ENCODE data around the gene DOCK2. TPM values are rescaled to one million over a fixed set of nuclear protein-coding genes. Genes with fewer than 3 reads are reported as not detected.

Gene DOCK2
- total RNA-seq, 1 experiment from 2014 or later = 0.42 TPM

DNA sequence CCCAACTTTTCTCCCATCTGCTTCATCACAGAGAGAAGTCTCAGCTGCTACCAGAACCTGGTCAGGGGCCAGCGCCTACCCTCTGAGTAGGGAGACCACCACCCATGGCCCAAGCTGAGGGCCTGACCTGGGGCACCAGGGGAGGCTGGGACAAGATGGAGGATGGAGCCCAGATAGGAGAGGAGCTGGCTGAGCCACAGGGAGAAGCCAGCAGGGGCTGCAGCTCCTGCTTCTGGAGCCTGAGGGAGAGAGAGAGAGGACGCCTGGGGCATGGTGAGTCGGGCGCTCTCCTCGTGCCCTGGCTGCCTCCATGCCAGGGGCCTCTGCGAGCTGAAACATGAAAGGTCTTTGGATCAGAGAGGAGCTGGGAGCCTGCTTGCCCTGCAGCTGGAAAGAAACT, 467.2 kb downstream of the DOCK2 start:
- H3K36me3 Mint-ChIP-seq (ENCODE audit: insufficient read depth, unreplicated experiment) = no peaks in the 10 kb centered on the region
- CTCF ChIA-PET = interaction anchor here (0.6 to 17.4 kb wide), 3 partner anchors 80 to 175 kb away, joined by 3 to 633 read pairs (median 3); no protein-coding TSS in a partner anchor
- intact Hi-C loops (cut with micrococcal nuclease) = no loop called here

DNA sequence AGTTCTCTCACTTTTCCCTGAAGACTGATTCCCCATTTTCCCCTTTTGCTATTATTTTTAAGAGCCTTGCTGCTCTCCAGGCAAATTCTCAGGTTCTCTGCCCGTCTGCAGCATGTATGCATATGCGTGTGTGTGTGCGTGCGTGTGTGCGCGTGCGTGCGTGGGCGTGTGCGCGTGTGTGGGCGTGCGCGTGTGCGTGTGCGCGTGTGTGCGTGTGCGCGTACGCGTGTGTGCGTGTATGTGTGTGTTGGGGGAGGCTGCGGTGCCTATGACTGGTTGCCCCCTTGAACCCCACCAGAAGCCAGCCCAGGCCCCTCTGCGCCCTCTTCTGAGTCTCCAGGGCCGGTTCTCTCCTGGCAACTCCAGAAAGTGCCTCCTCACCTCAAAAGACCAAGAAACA, 467.6 kb downstream of the DOCK2 start:
- no peaks in the 10 kb centered on the region for H3K27me3 Mint-ChIP-seq (ENCODE audit: insufficient read depth, unreplicated experiment)
- TF ChIP-seq, protein P1, sequence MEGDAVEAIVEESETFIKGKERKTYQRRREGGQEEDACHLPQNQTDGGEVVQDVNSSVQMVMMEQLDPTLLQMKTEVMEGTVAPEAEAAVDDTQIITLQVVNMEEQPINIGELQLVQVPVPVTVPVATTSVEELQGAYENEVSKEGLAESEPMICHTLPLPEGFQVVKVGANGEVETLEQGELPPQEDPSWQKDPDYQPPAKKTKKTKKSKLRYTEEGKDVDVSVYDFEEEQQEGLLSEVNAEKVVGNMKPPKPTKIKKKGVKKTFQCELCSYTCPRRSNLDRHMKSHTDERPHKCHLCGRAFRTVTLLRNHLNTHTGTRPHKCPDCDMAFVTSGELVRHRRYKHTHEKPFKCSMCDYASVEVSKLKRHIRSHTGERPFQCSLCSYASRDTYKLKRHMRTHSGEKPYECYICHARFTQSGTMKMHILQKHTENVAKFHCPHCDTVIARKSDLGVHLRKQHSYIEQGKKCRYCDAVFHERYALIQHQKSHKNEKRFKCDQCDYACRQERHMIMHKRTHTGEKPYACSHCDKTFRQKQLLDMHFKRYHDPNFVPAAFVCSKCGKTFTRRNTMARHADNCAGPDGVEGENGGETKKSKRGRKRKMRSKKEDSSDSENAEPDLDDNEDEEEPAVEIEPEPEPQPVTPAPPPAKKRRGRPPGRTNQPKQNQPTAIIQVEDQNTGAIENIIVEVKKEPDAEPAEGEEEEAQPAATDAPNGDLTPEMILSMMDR (IDR thresholded peaks at IDR 0.05; ENCODE audit: unreplicated experiment) = no peak
- no TSS peak for BruUV-seq (replicated peaks)
- no peak overlapping the region for H3K4me3 Mint-ChIP-seq (ENCODE audit: unreplicated experiment)
- no peaks in the 10 kb centered on the region for H3K36me3 Mint-ChIP-seq (ENCODE audit: insufficient read depth, unreplicated experiment)
- H3K27ac Mint-ChIP-seq (ENCODE audit: low read depth, unreplicated experiment) = peak overlapping the region; percentile 5
- DNase-seq (ENCODE audit: unreplicated experiment) = no peak
- peaks cover 6% of the 10 kb centered on the region for H3K4me1 Mint-ChIP-seq (ENCODE audit: insufficient read depth, unreplicated experiment)
- CTCF ChIA-PET = interaction anchor here (1.0 to 17.4 kb wide), 2 partner anchors 80 to 115 kb away, joined by 3 to 633 read pairs; no protein-coding TSS in a partner anchor
- no peaks in the 10 kb centered on the region for H3K9me3 Mint-ChIP-seq (ENCODE audit: unreplicated experiment)
- intact Hi-C loops (cut with micrococcal nuclease) = no loop called here
- POLR2A ChIA-PET = interaction anchor here (0.5 to 0.9 kb wide), 3 partner anchors 17 to 304 kb away, joined by 3 to 4 read pairs (median 3); no protein-coding TSS in a partner anchor

More for the DNA sequence above, 467.2 kb downstream of the DOCK2 start:
- no TSS peak for BruUV-seq (replicated peaks)
- Mint-ChIP-seq H3K27ac (ENCODE audit: low read depth, unreplicated experiment) (no peak overlapping the region), H3K9me3 (ENCODE audit: unreplicated experiment) (no peaks in the 10 kb centered on the region), H3K4me3 (ENCODE audit: unreplicated experiment) (no peak overlapping the region), H3K27me3 (ENCODE audit: insufficient read depth, unreplicated experiment) (no peaks in the 10 kb centered on the region), H3K4me1 (ENCODE audit: insufficient read depth, unreplicated experiment) (peaks cover 6% of the 10 kb centered on the region)
- POLR2A ChIA-PET = interaction anchor here (0.5 to 0.9 kb wide), 3 partner anchors 17 to 304 kb away, joined by 3 to 4 read pairs (median 3); no protein-coding TSS in a partner anchor
- TF ChIP-seq, protein P1 (IDR thresholded peaks at IDR 0.05; ENCODE audit: unreplicated experiment) = no peak
- DNase-seq (ENCODE audit: unreplicated experiment) = no peak

DNA sequence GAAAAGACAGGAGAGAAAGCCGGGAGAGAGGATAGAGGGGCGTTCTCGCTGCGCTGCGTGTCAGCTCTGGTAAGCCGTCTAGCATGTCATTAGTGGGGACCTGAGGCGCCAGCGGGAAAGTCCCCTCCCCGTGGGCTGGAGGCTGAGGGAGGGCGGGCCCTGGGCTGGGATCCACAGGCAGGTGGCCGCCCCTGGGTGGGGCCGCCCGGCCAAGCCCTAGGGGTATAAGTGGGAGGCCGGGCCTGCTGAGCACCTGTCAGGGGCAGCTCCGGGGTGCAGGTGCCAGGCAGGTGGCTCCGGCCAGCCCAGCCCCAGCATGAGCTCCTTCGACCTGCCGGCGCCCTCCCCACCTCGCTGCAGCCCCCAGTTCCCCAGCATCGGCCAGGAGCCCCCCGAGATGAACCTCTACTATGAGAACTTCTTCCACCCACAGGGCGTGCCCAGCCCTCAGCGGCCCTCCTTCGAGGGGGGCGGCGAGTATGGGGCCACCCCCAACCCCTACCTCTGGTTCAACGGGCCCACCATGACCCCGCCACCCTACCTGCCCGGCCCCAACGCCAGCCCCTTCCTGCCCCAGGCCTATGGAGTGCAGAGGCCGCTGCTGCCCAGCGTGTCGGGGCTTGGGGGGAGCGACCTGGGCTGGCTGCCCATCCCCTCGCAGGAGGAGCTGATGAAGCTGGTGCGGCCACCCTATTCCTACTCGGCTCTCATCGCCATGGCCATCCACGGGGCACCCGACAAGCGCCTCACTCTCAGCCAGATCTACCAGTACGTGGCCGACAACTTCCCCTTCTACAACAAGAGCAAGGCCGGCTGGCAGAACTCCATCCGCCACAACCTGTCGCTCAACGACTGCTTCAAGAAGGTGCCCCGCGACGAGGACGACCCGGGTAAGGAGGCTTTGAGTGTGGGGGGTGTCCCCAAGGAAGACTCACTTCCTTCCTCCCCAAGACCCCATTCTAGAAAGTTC, 468.9 kb downstream of the DOCK2 start, which contains the start of gene FOXI1:
FOXI1 (plus strand) TSS at position 256 of the 970 bp plus-strand sequence; CDS start at position 317, 61 bp downstream.
- intact Hi-C loops (cut with micrococcal nuclease) = no loop called here
- TF ChIP-seq, protein P1 (IDR thresholded peaks at IDR 0.05; ENCODE audit: unreplicated experiment) = no peak

DNA sequence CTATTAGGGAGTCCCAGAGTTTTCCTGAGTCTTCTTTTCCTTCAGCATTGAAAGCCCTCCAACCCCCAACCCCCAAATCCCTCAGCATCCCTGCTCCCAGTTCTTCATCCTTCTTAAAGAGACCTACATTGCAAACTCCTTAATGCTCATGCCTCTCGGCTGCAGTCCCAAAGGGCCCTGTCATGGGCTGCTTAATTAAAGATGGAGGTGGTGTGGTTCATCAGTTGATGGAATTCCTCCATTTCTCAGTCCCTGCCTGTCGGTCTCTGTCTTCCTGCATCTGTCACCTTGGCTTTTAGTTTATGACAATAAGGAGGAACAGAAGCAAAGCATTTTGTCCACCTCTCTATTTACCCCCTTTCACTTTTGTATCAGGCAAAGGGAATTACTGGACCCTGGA, 470.6 kb downstream of the DOCK2 start:
- intact Hi-C loops (cut with micrococcal nuclease) = no loop called here
- DNase-seq (ENCODE audit: unreplicated experiment) = no peak
- H3K4me3 Mint-ChIP-seq (ENCODE audit: unreplicated experiment) = no peak overlapping the region
- BruUV-seq (replicated peaks) = no TSS peak
- no peaks in the 10 kb centered on the region for H3K9me3 Mint-ChIP-seq (ENCODE audit: unreplicated experiment)
- TF ChIP-seq, protein P1 (IDR thresholded peaks at IDR 0.05; ENCODE audit: unreplicated experiment) = no peak
- CTCF ChIA-PET = interaction anchor here (1.2 to 17.4 kb wide), 2 partner anchors 76 to 77 kb away, joined by 8 to 633 read pairs; no protein-coding TSS in a partner anchor
- POLR2A ChIA-PET = no interaction called here
- H3K27ac Mint-ChIP-seq (ENCODE audit: low read depth, unreplicated experiment) = no peak overlapping the region
- no peaks in the 10 kb centered on the region for H3K27me3 Mint-ChIP-seq (ENCODE audit: insufficient read depth, unreplicated experiment)
- H3K4me1 Mint-ChIP-seq (ENCODE audit: insufficient read depth, unreplicated experiment) = peaks cover 6% of the 10 kb centered on the region
- H3K36me3 Mint-ChIP-seq (ENCODE audit: insufficient read depth, unreplicated experiment) = no peaks in the 10 kb centered on the region

More for the DNA sequence above, 468.9 kb downstream of the DOCK2 start, which contains the start of gene FOXI1:
- no peaks in the 10 kb centered on the region for H3K36me3 Mint-ChIP-seq (ENCODE audit: insufficient read depth, unreplicated experiment)
- H3K27ac Mint-ChIP-seq (ENCODE audit: low read depth, unreplicated experiment) = peak within 1 kb of the TSS; percentile 5
- H3K4me1 Mint-ChIP-seq (ENCODE audit: insufficient read depth, unreplicated experiment) = peaks cover 6% of the 10 kb centered on the region
- BruUV-seq (replicated peaks) = no TSS peak
- POLR2A ChIA-PET = no interaction called here
- DNase-seq (ENCODE audit: unreplicated experiment) = no peak
- CTCF ChIA-PET = interaction anchor here (0.6 to 17.4 kb wide), 5 partner anchors 35 to 329 kb away, joined by 3 to 633 read pairs (median 4); no protein-coding TSS in a partner anchor
- H3K27me3 Mint-ChIP-seq (ENCODE audit: insufficient read depth, unreplicated experiment) = no peaks in the 10 kb centered on the region
- H3K4me3 Mint-ChIP-seq (ENCODE audit: unreplicated experiment) = no peak within 1 kb of the TSS
- H3K9me3 Mint-ChIP-seq (ENCODE audit: unreplicated experiment) = no peaks in the 10 kb centered on the region
